Activated CD8-positive, alpha-beta T cell treated with anti-CD3 and anti-CD28 coated beads, Interleukin-2, amount 10 ng/mL, durations not matched to agents 7 days and 5 days (primary cell): ENCODE results near the gene NADSYN1. TPM values are rescaled to one million over a fixed set of nuclear protein-coding genes. Genes with fewer than 3 reads are reported as not detected.

Experiments
- ATAC-seq: fragments of 150-1000 bp; cut with Tn5 transposase; one replicate; pipeline ENCODE4 v1.10.0; 2021; ENCODE audit warnings: moderate library complexity
- CTCF ChIA-PET: fragments of 350-600 bp; sonication (Branson Sonifier 250); formaldehyde crosslinking; loops from one replicate; lab custom pipeline; 2021; ENCODE audit warnings: antibody characterized with exemption; lab: Charles Lee
- POLR2A ChIA-PET: fragments of 350-600 bp; sonication (Branson Sonifier 250); formaldehyde crosslinking; loops from one replicate; lab custom pipeline; 2021; ENCODE audit warnings: antibody characterized with exemption; lab: Charles Lee
- DNase-seq: peaks from one replicate; pipeline ENCODE4 v3.0.0-alpha.2; 2020
- H3K27ac Mint-ChIP-seq: one replicate; pipeline ENCODE4 v1.8.0; 2021; ENCODE audit warnings: mild to moderate bottlenecking, mixed read lengths
- H3K27me3 Mint-ChIP-seq: one replicate; pipeline ENCODE4 v1.8.0; 2021; ENCODE audit warnings: low read depth, mixed read lengths
- H3K36me3 Mint-ChIP-seq: one replicate; pipeline ENCODE4 v1.8.0; 2021; ENCODE audit warnings: low read depth, mixed read lengths
- H3K4me1 Mint-ChIP-seq: one replicate; pipeline ENCODE4 v1.8.0; 2021; ENCODE audit warnings: low read depth, mixed read lengths
- H3K4me3 Mint-ChIP-seq: one replicate; pipeline ENCODE4 v1.8.0; 2021; ENCODE audit warnings: mild to moderate bottlenecking, mixed read lengths
- H3K9me3 Mint-ChIP-seq: one replicate; pipeline ENCODE4 v1.8.0; 2022; ENCODE audit warnings: mixed read lengths; ENCODE audit not compliant: insufficient read depth
- microRNA-seq: library from miRNA; unstranded; fragments of <30 nt; microRNA quantifications from one replicate; pipeline ENCODE4 v1.2.0, GENCODE V29; 2022
- total RNA-seq, 2 experiments: library from RNA; stranded (reverse); gene quantifications; one replicate each; pipeline ENCODE4 v1.2.3, GENCODE V29; 2021

Gene NADSYN1
- total RNA-seq, 2 experiments from 2014 or later = 118 to 127 TPM

DNA sequence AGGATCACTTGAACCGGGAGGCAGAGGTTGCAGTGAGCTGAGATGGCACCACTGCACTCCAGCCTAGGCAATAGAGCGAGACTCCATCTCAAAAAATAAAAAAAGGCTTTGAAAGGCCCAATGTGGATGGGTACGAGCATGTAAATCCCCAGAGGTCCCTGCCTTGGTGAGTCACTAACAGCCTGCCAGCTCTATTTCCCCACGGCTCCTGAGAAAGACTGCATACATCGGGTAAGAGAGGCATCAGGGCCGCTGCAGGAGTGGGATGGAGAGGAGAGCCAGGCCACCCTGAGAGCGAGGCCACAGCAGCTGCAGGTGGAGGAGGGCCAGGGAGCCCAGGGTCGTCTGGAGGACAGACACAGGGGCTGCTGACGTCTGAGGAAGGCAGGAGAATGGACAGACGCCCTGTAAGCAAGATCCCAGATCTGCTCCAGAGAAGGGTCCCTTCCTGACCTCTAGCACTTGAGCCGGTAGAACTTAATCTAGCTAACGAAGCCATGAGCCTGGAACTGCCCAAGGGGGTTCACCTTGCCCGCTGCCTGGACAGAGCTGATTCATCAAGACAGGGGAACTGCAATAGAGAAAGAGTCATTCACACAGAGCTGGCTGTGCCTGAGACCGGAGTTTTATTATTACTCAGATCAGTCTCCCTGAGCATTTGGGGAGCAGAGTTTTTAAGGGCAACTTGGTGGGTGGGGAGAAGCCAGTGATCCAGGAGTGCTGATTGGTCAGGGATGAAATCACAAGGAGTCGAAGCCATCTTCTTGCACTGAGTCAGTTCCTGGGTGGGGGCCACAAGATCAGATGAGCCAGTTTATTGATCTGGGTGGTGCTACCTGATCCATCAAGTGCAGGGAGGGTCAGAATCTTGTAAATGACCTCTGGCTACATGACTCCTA is 90.1 kb downstream of the NADSYN1 start:
- H3K27ac Mint-ChIP-seq = no peak overlapping the region
- peaks cover 11% of the 10 kb centered on the region for H3K4me1 Mint-ChIP-seq
- no peaks in the 10 kb centered on the region for H3K27me3 Mint-ChIP-seq
- ATAC-seq = no peak
- no peaks in the 10 kb centered on the region for H3K36me3 Mint-ChIP-seq
- ChIA-PET POLR2A (no interaction called here), CTCF (no interaction called here)
- no peaks in the 10 kb centered on the region for H3K9me3 Mint-ChIP-seq
- no peak for DNase-seq
- H3K4me3 Mint-ChIP-seq = no peak overlapping the region

GRCh38 chr11:71543866-71544265 is 90.9 kb downstream of the NADSYN1 start:
- no peak overlapping the region for H3K4me3 Mint-ChIP-seq
- H3K4me1 Mint-ChIP-seq = peaks cover 11% of the 10 kb centered on the region
- no peak overlapping the region for H3K27ac Mint-ChIP-seq
- ChIA-PET CTCF (no interaction called here), POLR2A (no interaction called here)
- H3K9me3 Mint-ChIP-seq = no peaks in the 10 kb centered on the region
- no peaks in the 10 kb centered on the region for H3K36me3 Mint-ChIP-seq
- H3K27me3 Mint-ChIP-seq = no peaks in the 10 kb centered on the region
- DNase-seq (no peak), ATAC-seq (no peak)

- no peak for ATAC-seq
- Mint-ChIP-seq H3K9me3 (no peaks in the 10 kb centered on the region), H3K27me3 (peaks cover 5% of the 10 kb centered on the region), H3K27ac (no peak overlapping the region), H3K4me3 (no peak overlapping the region), H3K36me3 (no peaks in the 10 kb centered on the region), H3K4me1 (peaks cover 11% of the 10 kb centered on the region)
- no peak for DNase-seq
- ChIA-PET POLR2A (no interaction called here), CTCF (no interaction called here)
Measured at GRCh38 chr11:71544525-71545214, 91.7 kb downstream of the NADSYN1 start.

DNA sequence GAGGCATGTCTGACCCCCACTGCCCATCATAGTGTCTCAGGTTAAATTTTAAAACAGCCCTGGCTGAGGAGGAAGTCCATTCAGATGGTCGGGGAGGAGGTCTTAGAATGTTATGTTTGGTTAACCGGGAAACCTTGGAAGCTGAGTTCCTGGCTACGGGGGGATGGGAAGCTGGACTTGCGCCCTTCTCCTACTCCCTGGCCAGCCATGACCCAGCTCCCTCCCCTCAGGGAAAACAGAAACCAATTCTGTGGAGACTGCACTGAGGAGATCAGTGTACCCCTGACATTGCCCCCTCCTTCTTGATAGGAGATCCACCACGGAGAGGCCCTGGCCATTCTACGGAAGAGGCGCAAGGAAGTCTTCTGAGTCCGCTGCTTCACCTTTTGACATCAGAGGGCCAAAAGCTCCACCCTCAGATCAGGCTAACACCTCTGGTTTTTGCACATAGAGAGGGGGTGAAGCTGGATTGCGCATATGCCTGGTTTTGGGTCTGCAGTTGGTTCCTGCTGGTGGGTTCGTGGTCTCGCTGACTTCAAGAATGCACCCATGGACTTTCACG is 92.5 kb downstream of the NADSYN1 start:
- no peak overlapping the region for H3K27ac Mint-ChIP-seq
- no peak for ATAC-seq
- H3K27me3 Mint-ChIP-seq = peaks cover 10% of the 10 kb centered on the region
- ChIA-PET POLR2A (no interaction called here), CTCF (no interaction called here)
- no peak overlapping the region for H3K4me3 Mint-ChIP-seq
- no peak for DNase-seq
- H3K9me3 Mint-ChIP-seq = no peaks in the 10 kb centered on the region
- H3K4me1 Mint-ChIP-seq = peaks cover 11% of the 10 kb centered on the region
- no peaks in the 10 kb centered on the region for H3K36me3 Mint-ChIP-seq

DNA sequence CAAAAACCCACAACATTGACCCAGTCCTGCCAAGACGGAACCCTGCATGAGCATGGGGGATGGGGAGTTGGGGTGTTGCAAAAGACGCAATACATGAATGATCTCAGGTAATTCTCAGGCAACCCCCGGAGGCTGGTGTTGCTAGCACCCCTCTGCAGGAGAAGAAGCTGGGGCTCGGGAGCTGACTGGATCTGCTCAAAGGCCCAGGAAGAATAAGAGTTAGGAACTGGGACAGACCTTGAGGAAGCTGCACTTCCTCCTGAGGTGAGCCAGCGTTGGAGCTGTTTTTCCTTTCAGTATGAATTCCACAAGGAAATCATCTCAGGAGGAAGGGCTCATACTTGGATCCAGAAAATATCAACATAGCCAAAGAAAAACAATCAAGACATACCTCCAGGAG is 95.1 kb downstream of the NADSYN1 start, which contains the start of gene KRTAP5-9:
KRTAP5-9 (plus strand) TSS at position 301 of the 400 bp plus-strand sequence. CDS start 238 bp downstream, outside the sequence.
- H3K36me3 Mint-ChIP-seq = no peaks in the 10 kb centered on the region
- CTCF ChIA-PET = no interaction called here

GRCh38 chr11:71548716-71549151 is 95.7 kb downstream of the NADSYN1 start:
- DNase-seq = no peak

More for the DNA sequence above, 95.1 kb downstream of the NADSYN1 start, which contains the start of gene KRTAP5-9:
- ATAC-seq (no peak), DNase-seq (no peak)
- H3K27ac Mint-ChIP-seq = no peak within 1 kb of the TSS
- H3K4me1 Mint-ChIP-seq = peaks cover 8% of the 10 kb centered on the region
- H3K27me3 Mint-ChIP-seq = peaks cover 14% of the 10 kb centered on the region
- no peak within 1 kb of the TSS for H3K4me3 Mint-ChIP-seq
- POLR2A ChIA-PET = no interaction called here
- no peaks in the 10 kb centered on the region for H3K9me3 Mint-ChIP-seq

More at GRCh38 chr11:71548716-71549151, 95.7 kb downstream of the NADSYN1 start:
- H3K9me3 Mint-ChIP-seq = no peaks in the 10 kb centered on the region
- no peak for ATAC-seq
- H3K4me1 Mint-ChIP-seq = peaks cover 3% of the 10 kb centered on the region
- POLR2A ChIA-PET = no interaction called here
- no peak overlapping the region for H3K4me3 Mint-ChIP-seq
- peaks cover 14% of the 10 kb centered on the region for H3K27me3 Mint-ChIP-seq
- CTCF ChIA-PET = no interaction called here
- no peaks in the 10 kb centered on the region for H3K36me3 Mint-ChIP-seq
- no peak overlapping the region for H3K27ac Mint-ChIP-seq

Small RNA genes lying within 50 kb of the gene (microRNA-seq; reads per million reads assigned to microRNA genes)
- gene MIR6754 = not detected

Other genes starting within 250 kb of the NADSYN1 start
- gene SHANK2, start 200.6 kb upstream of the NADSYN1 start, total RNA-seq = not detected
- gene DHCR7, start 4.8 kb upstream of the NADSYN1 start, total RNA-seq = 10 to 100 TPM; 57.9 to 58.8 TPM
- not detected for gene KRTAP5-7, start 74.1 kb downstream of the NADSYN1 start, total RNA-seq
- gene KRTAP5-8, start 84.8 kb downstream of the NADSYN1 start, total RNA-seq = under 1 TPM in 1 of 2 experiments, not detected in 1; 0.24 TPM
- gene KRTAP5-9, start 95.2 kb downstream of the NADSYN1 start, total RNA-seq = not detected
- not detected for gene KRTAP5-10, start 112.4 kb downstream of the NADSYN1 start, total RNA-seq
- not detected for gene KRTAP5-11, start 129.7 kb downstream of the NADSYN1 start, total RNA-seq